ENCODE data around the gene SUPT5H.

Gene SUPT5H

DNA sequence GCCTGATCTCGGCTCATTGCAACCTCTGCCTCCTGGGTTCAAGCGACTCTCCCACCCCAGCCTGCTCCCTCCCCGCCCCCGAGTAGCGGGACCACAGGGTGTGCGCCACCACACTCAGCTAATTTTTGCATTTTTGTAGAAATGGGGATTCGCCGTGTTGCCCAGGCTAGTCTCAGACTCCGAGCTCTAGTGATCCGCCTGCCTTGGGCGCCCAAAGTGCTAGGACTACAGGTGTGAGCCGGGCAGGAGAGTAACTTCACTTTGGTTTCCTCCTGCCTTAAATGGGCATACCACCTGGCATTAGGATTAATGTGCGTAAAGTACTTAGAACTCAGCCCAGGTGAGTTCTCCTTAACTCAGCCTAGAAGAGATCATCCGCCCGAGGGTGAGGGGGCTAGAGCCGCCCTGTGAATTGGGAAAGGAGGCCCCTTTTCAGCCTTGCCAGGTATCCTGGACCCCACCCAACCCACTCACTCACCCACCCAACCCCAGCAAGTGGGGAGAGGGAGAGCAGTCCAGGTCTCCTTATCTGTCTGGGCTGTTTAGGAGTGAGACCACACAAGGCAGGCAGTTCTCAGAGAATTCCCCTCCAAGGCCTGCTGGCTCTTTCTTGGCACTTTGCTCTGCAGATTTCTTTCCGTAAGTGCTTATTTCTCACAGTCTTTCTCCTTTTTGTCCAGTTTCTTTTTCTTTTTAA lies 40.0 kb upstream of the SUPT5H start:
- no peak for DNase-seq
- Histone ChIP-seq H3K4me1 (peaks cover 6 to 47% (median 34%) of the 10 kb centered on the region in 4 donors), H3K27me3 (no peaks in the 10 kb centered on the region), H3K9me3 (no peaks in the 10 kb centered on the region), H3K27ac (peak overlapping the region; percentile 99 to 100), H3K4me3 (peak overlapping the region; percentile 92 to 96), H3K36me3 (peaks cover 21 to 22% (median 21%) of the 10 kb centered on the region in 3 donors)
- TF ChIP-seq, protein P1, sequence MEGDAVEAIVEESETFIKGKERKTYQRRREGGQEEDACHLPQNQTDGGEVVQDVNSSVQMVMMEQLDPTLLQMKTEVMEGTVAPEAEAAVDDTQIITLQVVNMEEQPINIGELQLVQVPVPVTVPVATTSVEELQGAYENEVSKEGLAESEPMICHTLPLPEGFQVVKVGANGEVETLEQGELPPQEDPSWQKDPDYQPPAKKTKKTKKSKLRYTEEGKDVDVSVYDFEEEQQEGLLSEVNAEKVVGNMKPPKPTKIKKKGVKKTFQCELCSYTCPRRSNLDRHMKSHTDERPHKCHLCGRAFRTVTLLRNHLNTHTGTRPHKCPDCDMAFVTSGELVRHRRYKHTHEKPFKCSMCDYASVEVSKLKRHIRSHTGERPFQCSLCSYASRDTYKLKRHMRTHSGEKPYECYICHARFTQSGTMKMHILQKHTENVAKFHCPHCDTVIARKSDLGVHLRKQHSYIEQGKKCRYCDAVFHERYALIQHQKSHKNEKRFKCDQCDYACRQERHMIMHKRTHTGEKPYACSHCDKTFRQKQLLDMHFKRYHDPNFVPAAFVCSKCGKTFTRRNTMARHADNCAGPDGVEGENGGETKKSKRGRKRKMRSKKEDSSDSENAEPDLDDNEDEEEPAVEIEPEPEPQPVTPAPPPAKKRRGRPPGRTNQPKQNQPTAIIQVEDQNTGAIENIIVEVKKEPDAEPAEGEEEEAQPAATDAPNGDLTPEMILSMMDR (IDR thresholded peaks at IDR 0.05), result no peak
- intact Hi-C loops (cut with DNase I; ENCODE audit: low total_unique reads), result no loop called here

DNA sequence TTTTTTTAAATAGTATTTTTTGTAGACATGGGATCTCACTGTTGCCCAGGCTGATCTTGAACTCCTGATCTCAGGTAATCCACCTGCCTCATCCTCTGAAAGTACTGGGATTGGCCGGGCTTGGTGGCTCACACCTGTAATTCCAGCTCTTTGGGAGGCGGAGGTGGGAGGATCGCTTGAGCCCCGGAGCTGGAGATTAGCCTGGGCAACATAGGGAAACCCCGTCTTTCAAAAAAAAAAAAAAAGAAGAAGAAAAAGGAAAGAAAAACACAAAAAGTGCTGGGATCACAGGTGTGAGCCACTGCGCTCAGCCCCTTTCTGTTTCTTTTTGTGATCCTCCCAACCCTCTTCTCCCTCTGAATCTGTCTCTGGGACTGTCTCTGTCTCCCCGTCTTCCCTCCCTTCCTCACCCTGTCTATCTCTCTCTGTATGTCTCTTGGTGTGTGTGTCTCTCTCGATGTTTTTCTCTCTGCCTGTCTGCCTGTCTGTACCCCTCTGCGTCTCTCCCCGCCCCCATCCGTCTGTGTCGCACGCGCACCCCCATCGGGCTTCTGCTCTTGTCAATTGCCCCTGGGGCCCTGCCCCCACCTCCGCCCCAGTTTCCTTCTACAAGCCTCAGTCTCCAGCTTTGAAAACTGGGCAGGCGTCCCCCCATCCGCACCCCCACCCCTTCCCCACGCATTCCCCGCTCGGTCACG lies 39.3 kb upstream of the SUPT5H start:
- DNase-seq, result peak in 1 of 2 donors; percentile 88
- Histone ChIP-seq H3K4me3 (peak overlapping the region; percentile 92 to 96), H3K4me1 (peaks cover 6 to 53% (median 38%) of the 10 kb centered on the region in 4 donors), H3K9me3 (no peaks in the 10 kb centered on the region), H3K27me3 (no peaks in the 10 kb centered on the region), H3K27ac (peak overlapping the region; percentile 99 to 100), H3K36me3 (peaks cover 21 to 22% (median 21%) of the 10 kb centered on the region in 3 donors)
- intact Hi-C loops (cut with DNase I; ENCODE audit: low total_unique reads), result no loop called here
- TF ChIP-seq, protein P1 (IDR thresholded peaks at IDR 0.05), result no peak

DNA sequence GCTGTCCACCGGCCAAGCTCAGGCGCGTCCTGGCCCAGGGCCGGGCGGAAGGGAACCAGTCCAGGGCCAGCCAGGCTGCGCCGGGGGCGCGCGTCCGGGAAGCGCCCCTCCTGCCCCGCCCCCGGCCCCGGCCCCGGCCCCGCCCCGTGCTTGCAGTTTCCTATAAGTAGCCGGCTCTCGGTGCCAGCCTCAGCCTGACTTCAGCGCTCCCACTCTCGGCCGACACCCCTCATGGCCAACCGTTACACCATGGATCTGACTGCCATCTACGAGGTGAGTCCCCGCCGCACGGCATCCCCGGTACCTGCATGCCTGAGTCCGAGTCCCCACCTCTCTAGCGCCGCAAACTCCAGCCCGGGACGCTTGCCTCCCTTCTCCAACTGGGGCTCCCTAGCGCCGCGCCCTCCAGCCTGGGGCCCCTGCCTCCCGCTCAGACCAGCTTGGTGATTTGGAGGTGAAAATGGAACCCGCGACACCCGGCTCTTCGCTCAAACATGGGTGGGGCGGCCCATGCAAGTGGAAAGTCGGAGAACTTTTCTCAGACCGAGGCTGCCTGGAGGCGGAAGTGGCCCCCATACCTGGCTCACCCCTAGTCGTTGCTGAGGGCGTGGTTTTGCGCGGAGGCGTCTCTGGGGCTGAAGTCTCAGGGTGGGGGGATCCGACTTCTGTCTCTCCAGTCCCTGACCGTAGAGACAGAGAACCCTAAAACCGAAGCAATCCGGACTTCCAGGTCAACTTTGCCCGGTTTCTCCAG lies 38.5 kb upstream of the SUPT5H start, which contains the start of gene ZFP36:
ZFP36 (plus strand) TSS at position 192 of the 754 bp plus-strand sequence; CDS start at position 250, 58 bp downstream.
- TF ChIP-seq, protein P1 (IDR thresholded peaks at IDR 0.05), result peak in 1 of 2 experiments; percentile 15
- peak within 1 kb of the TSS; percentile 99 to 100 for H3K27ac ChIP-seq
- peaks cover 3 to 52% (median 41%) of the 10 kb centered on the region in 4 donors for H3K4me1 ChIP-seq
- peak within 1 kb of the TSS; percentile 92 to 96 for H3K4me3 ChIP-seq
- H3K36me3 ChIP-seq, result peaks cover 21 to 22% (median 21%) of the 10 kb centered on the region in 3 donors
- intact Hi-C loops (cut with DNase I; ENCODE audit: low total_unique reads), result no loop called here
- no peaks in the 10 kb centered on the region for H3K27me3 ChIP-seq
- DNase-seq, result peak; percentile 90 to 96
- no peaks in the 10 kb centered on the region for H3K9me3 ChIP-seq

DNA sequence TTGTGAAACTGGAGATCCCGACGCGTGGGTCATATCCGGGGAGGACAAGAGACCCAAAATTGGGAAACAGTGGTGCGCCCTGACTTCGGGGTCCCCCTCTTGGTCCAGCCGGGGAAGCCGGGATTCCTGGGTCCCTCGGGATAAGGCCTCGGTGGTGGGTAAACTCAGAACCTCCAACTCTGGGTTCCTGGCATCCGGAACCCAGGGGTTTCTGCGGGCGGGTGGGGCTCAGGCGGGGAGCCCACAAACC lies 38.0 kb upstream of the SUPT5H start:
- Histone ChIP-seq H3K9me3 (no peaks in the 10 kb centered on the region), H3K4me3 (peak overlapping the region; percentile 92 to 96), H3K36me3 (peaks cover 21 to 22% (median 21%) of the 10 kb centered on the region in 3 donors), H3K27me3 (no peaks in the 10 kb centered on the region), H3K27ac (peak overlapping the region; percentile 99 to 100), H3K4me1 (peaks cover 0 to 47% (median 36%) of the 10 kb centered on the region in 4 donors)
- no peak for DNase-seq
- TF ChIP-seq, protein P1 (IDR thresholded peaks at IDR 0.05), result no peak
- intact Hi-C loops (cut with DNase I; ENCODE audit: low total_unique reads), result no loop called here

DNA sequence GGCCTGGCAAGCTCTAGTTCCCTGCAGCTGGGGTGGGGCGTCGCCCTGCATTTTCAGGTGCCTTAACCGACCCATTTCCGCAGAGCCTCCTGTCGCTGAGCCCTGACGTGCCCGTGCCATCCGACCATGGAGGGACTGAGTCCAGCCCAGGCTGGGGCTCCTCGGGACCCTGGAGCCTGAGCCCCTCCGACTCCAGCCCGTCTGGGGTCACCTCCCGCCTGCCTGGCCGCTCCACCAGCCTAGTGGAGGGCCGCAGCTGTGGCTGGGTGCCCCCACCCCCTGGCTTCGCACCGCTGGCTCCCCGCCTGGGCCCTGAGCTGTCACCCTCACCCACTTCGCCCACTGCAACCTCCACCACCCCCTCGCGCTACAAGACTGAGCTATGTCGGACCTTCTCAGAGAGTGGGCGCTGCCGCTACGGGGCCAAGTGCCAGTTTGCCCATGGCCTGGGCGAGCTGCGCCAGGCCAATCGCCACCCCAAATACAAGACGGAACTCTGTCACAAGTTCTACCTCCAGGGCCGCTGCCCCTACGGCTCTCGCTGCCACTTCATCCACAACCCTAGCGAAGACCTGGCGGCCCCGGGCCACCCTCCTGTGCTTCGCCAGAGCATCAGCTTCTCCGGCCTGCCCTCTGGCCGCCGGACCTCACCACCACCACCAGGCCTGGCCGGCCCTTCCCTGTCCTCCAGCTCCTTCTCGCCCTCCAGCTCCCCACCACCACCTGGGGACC lies 37.6 kb upstream of the SUPT5H start:
- Histone ChIP-seq H3K27ac (peak overlapping the region; percentile 99 to 100), H3K4me1 (peaks cover 0 to 42% (median 33%) of the 10 kb centered on the region in 4 donors), H3K36me3 (peaks cover 21 to 22% (median 21%) of the 10 kb centered on the region in 3 donors), H3K27me3 (no peaks in the 10 kb centered on the region), H3K4me3 (peak overlapping the region; percentile 92 to 96), H3K9me3 (no peaks in the 10 kb centered on the region)
- intact Hi-C loops (cut with DNase I; ENCODE audit: low total_unique reads), result no loop called here
- TF ChIP-seq, protein P1 (IDR thresholded peaks at IDR 0.05), result no peak
- no peak for DNase-seq
